MM.1S (cell line): ENCODE measurements around the gene MOBP.
A peak's percentile ranks its signal among the peaks of the same experiment; 100 is the strongest.

Experiments
- CTCF ChIP-seq: fragments of 300-600 bp; sonication (generic); IDR thresholded peaks from 2 replicates; pipeline ENCODE4 v1.5.1; 2016; ENCODE audit warnings: antibody characterized with exemption, low read length, mixed read lengths
- EZH2phosphoT487 ChIP-seq: fragments of 300-600 bp; sonication (generic); IDR thresholded peaks from 2 replicates; pipeline ENCODE4 v1.6.1; 2018; ENCODE audit warnings: antibody characterized with exemption, low read length

GRCh38 chr3:39541917-39542329 is 74.4 kb downstream of the MOBP start:
- TF ChIP-seq CTCF (peak; percentile 60), EZH2phosphoT487 (no peak)
